IMR-90 (cell line): ENCODE data around the gene EPAS1. TPM values are rescaled to one million over a fixed set of nuclear protein-coding genes. Genes with fewer than 3 reads are reported as not detected.

Experiments used
- ATAC-seq: fragments of 200-7000 bp; cut with Tn5 transposase; 2 replicates; pipeline ENCODE4 v1.9.1; 2020; ENCODE audit warnings: low read depth, mild to moderate bottlenecking, moderate library complexity
- BruUV-seq: library from RNA; stranded (reverse); fragments of 400-500 nt; replicated peaks from 2 replicates; lab custom pipeline; 2021; lab: Mats Ljungman, UMichigan
- CTCF ChIA-PET: fragments of 300-600 bp; formaldehyde crosslinking; extraction: SDS; loops from one replicate; lab custom pipeline; 2021; ENCODE audit warnings: antibody characterized with exemption; lab: Yijun Ruan, JAX
- POLR2A ChIA-PET: fragments of 300-600 bp; sonication (Branson Sonifier 250); formaldehyde crosslinking; loops from one replicate; lab custom pipeline; 2022; ENCODE audit warnings: antibody characterized with exemption; ENCODE audit not compliant: unreplicated experiment; lab: Charles Lee
- DNase-seq: peaks from one replicate; pipeline ENCODE4 v3.0.0; 2013
- H2AFZ ChIP-seq: replicated peaks from 2 replicates; pipeline ENCODE3; 2013; ENCODE audit warnings: low read length, mild to moderate bottlenecking; ENCODE audit not compliant: poor library complexity
- H2AK5ac ChIP-seq: 2 replicates; pipeline ENCODE4 v1.6.1; 2013; ENCODE audit warnings: low read depth, low read length, inconsistent platforms
- H2AK9ac ChIP-seq: replicated peaks from 2 replicates; pipeline ENCODE3; 2013; ENCODE audit warnings: mild to moderate bottlenecking, low read depth, low read length, moderate library complexity; ENCODE audit not compliant: poor library complexity
- H2BK120ac ChIP-seq: 2 replicates; pipeline ENCODE4 v1.6.1; 2013; ENCODE audit warnings: low read depth, low read length, inconsistent platforms
- H2BK15ac ChIP-seq: 3 replicates; pipeline ENCODE4 v1.6.1; 2013; ENCODE audit warnings: low read depth, low read length, inconsistent platforms
- H2BK20ac ChIP-seq: 2 replicates; pipeline ENCODE4 v1.6.1; 2013; ENCODE audit warnings: low read depth, mild to moderate bottlenecking, inconsistent platforms, low read length, moderate library complexity
- H2BK5ac ChIP-seq: 2 replicates; pipeline ENCODE4 v1.6.1; 2013; ENCODE audit warnings: mild to moderate bottlenecking, low read depth, low read length, inconsistent platforms; ENCODE audit not compliant: poor library complexity, severe bottlenecking
- H3K14ac ChIP-seq: replicated peaks from 2 replicates; pipeline ENCODE4 v1.6.1; 2013; ENCODE audit warnings: low read depth, low read length, inconsistent platforms
- H3K18ac ChIP-seq: 2 replicates; pipeline ENCODE4 v1.6.1; 2013; ENCODE audit warnings: low read depth, low read length, control low read depth
- H3K23ac ChIP-seq: 2 replicates; pipeline ENCODE4 v1.6.1; 2013; ENCODE audit warnings: low read depth, low read length, inconsistent platforms
- H3K27ac ChIP-seq: 2 replicates; pipeline ENCODE4 v1.5.1; 2013; ENCODE audit warnings: mild to moderate bottlenecking, control low read depth, low read length; ENCODE audit not compliant: insufficient read depth
- H3K27me3 ChIP-seq: 2 replicates; pipeline ENCODE4 v1.6.1; 2013; ENCODE audit warnings: low read length; ENCODE audit not compliant: control insufficient read depth, insufficient read depth
- H3K36me3 ChIP-seq: 2 replicates; pipeline ENCODE4 v1.6.1; 2013; ENCODE audit warnings: low read length, mixed read lengths; ENCODE audit not compliant: control insufficient read depth, insufficient read depth
- H3K4ac ChIP-seq: 2 replicates; pipeline ENCODE4 v1.6.1; 2013; ENCODE audit warnings: low read depth, low read length, inconsistent platforms
- H3K4me1 ChIP-seq: 2 replicates; pipeline ENCODE4 v1.6.1; 2013; ENCODE audit warnings: low read length, mixed read lengths; ENCODE audit not compliant: control insufficient read depth, insufficient read depth
- H3K4me2 ChIP-seq: 2 replicates; pipeline ENCODE4 v1.6.1; 2013; ENCODE audit warnings: low read depth, mild to moderate bottlenecking, control low read depth, low read length, moderate library complexity
- H3K4me3 ChIP-seq: 2 replicates; pipeline ENCODE4 v1.5.1; 2013; ENCODE audit warnings: low read depth, mild to moderate bottlenecking, control low read depth, low read length, moderate library complexity; ENCODE audit not compliant: insufficient read depth
- H3K56ac ChIP-seq: 2 replicates; pipeline ENCODE4 v1.6.1; 2013; ENCODE audit warnings: low read length, inconsistent platforms; ENCODE audit not compliant: insufficient read depth; ENCODE audit errors: extremely low read depth
- H3K79me1 ChIP-seq, 2 experiments: 2 replicates each; pipeline ENCODE4 v1.6.1; 2013; ENCODE audit warnings: low read length in 2 of 2, inconsistent platforms in 1 of 2, low read depth in 1 of 2
- H3K9ac ChIP-seq: 2 replicates; pipeline ENCODE4 v1.6.1; 2013; ENCODE audit warnings: low read depth, low read length, control low read depth
- H3K9me1 ChIP-seq: 2 replicates; pipeline ENCODE4 v1.6.1; 2013; ENCODE audit warnings: low read length, inconsistent platforms; ENCODE audit not compliant: insufficient read depth
- H3K9me3 ChIP-seq: 2 replicates; pipeline ENCODE4 v1.6.1; 2013; ENCODE audit warnings: low read length; ENCODE audit not compliant: control insufficient read depth, insufficient read depth
- H4K20me1 ChIP-seq: 2 replicates; pipeline ENCODE4 v1.6.1; 2013; ENCODE audit warnings: low read length, inconsistent platforms; ENCODE audit not compliant: insufficient read depth
- H4K5ac ChIP-seq: 2 replicates; pipeline ENCODE4 v1.6.1; 2013; ENCODE audit warnings: mild to moderate bottlenecking, low read depth, low read length, control low read depth
- H4K8ac ChIP-seq, 2 experiments: 2 replicates each; pipeline ENCODE4 v1.6.1; 2013; ENCODE audit warnings: low read depth in 2 of 2, low read length in 2 of 2, control low read depth in 1 of 2, inconsistent platforms in 1 of 2
- H4K91ac ChIP-seq: 2 replicates; pipeline ENCODE4 v1.6.1; 2013; ENCODE audit warnings: low read depth, low read length, inconsistent platforms; ENCODE audit not compliant: insufficient read depth
- BHLHE40 ChIP-seq: fragments of 150-350 bp; IDR thresholded peaks from 2 replicates; pipeline ENCODE4 v1.6.1; 2016; ENCODE audit warnings: mild to moderate bottlenecking, low read depth, low read length
- POLR2A ChIP-seq: IDR thresholded peaks from 2 replicates; pipeline ENCODE4 v1.6.1; 2012; ENCODE audit warnings: mild to moderate bottlenecking, low read depth, low read length
- RCOR1 ChIP-seq: IDR thresholded peaks from 2 replicates; pipeline ENCODE4 v1.6.1; 2012; ENCODE audit warnings: mild to moderate bottlenecking, low read length, improper control_type of control experiment; ENCODE audit not compliant: insufficient replicate concordance
- RFX5 ChIP-seq: IDR thresholded peaks from 2 replicates; pipeline ENCODE4 v1.8.0; 2012; ENCODE audit warnings: low read depth, mild to moderate bottlenecking, low read length, moderate library complexity
- WGBS, 2 experiments: methylation state at CpG; one replicate each; pipeline versions ENCODE4 v1.1.5 to v1.1.7; 2013; ENCODE audit warnings: missing lambda C conversion rate in 2 of 2; ENCODE audit not compliant: insufficient read length in 1 of 2; ENCODE audit errors: extremely low coverage in 2 of 2; 5-methylcytosine and 5-hydroxymethylcytosine counted together
- dilution Hi-C: fragments of 300-500 bp; cut with HindIII; formaldehyde crosslinking; loops from one replicate; pipeline ENCODE4 v1.14.3; 2018; ENCODE audit warnings: low sequenced_read_pairs; ENCODE audit not compliant: unreplicated experiment
- in situ Hi-C: fragments of 300-500 bp; cut with MboI; formaldehyde crosslinking; loops from 3 replicates; pipeline ENCODE4 v1.14.3; 2019; ENCODE audit warnings: low sequenced_read_pairs, inconsistent platforms, mixed read lengths
- intact Hi-C: fragments of 100-400 bp; cut with micrococcal nuclease; formaldehyde crosslinking; loops from 2 replicates; pipeline ENCODE4 v1.10.0; 2022
- polyA plus RNA-seq, 3 experiments: library from polyadenylated mRNA; depleted of rRNA; stranded (reverse); fragments of >200 nt; gene quantifications; 2 replicates each; pipeline ENCODE4 v1.2.3, GENCODE V29; 2012; ENCODE audit warnings: low replicate concordance in 1 of 3
- total RNA-seq: library from RNA; depleted of rRNA; stranded (reverse); fragments of >200 nt; gene quantifications from 2 replicates; pipeline ENCODE4 v1.2.3, GENCODE V29; 2012
- TF ChIP-seq, protein P1 (sequence below): fragments of 150-350 bp; IDR thresholded peaks from 2 replicates; pipeline ENCODE4 v1.6.1; 2016; ENCODE audit warnings: low read depth, mild to moderate bottlenecking, low read length, moderate library complexity, borderline replicate concordance

EPAS1 gene
- total and polyA plus RNA-seq, 2 of the 4 experiments (the other 2 are of a cell fraction) = 40.7 to 120 TPM

DNA sequence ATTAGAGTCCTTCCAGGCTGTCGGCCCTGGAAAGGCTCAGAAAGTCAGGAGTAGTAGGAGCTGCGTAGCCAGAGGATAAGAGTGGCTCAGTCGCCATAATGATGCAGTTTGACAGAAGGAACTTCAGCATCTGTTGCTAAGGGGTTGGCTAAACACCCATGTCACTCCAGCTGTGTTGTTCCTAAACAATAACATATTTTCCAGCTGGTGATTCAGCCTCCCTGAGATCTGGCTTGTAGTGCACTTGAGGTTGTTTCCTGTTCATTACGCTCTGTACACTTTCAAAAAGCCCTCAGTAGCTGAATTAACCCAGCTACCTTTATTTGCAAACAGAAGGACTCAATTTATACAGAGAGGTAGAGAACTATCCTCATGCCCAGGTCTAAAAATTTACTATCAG lies 39.7 kb upstream of the EPAS1 start:
- Histone ChIP-seq H2BK120ac (no peak overlapping the region), H3K4ac (no peak overlapping the region), H4K20me1 (no peaks in the 10 kb centered on the region), H3K4me3 (no peak overlapping the region), H2AFZ (peak overlapping the region; percentile 24), H2BK20ac (no peak overlapping the region), H3K9ac (no peak overlapping the region), H2AK9ac (no peak overlapping the region), H3K4me2 (no peak overlapping the region), H4K91ac (no peak overlapping the region), H3K18ac (no peak overlapping the region), H3K27ac (no peak overlapping the region), H3K9me3 (peaks cover 2% of the 10 kb centered on the region; the same call in 1 of the 2 replicates), H2BK5ac (no peak overlapping the region), H3K56ac (no peak overlapping the region), H3K23ac (no peak overlapping the region), H4K8ac (no peak overlapping the region), H3K27me3 (peaks cover 16% of the 10 kb centered on the region), H3K4me1 (peaks cover 7% of the 10 kb centered on the region; the same call in 1 of the 2 replicates), H4K5ac (no peak overlapping the region), H3K79me1 (no peaks in the 10 kb centered on the region), H3K14ac (no peak overlapping the region), H3K36me3 (no peaks in the 10 kb centered on the region), H3K9me1 (0 out of 2 replicates have a peak, but pooled peaks cover 2% of the 10 kb centered on the region), H2BK15ac (no peak overlapping the region), H2AK5ac (no peak overlapping the region)
- no peak for TF ChIP-seq BHLHE40
- TF ChIP-seq RCOR1 = no peak
- no peak for TF ChIP-seq POLR2A
- TF ChIP-seq, protein P1, sequence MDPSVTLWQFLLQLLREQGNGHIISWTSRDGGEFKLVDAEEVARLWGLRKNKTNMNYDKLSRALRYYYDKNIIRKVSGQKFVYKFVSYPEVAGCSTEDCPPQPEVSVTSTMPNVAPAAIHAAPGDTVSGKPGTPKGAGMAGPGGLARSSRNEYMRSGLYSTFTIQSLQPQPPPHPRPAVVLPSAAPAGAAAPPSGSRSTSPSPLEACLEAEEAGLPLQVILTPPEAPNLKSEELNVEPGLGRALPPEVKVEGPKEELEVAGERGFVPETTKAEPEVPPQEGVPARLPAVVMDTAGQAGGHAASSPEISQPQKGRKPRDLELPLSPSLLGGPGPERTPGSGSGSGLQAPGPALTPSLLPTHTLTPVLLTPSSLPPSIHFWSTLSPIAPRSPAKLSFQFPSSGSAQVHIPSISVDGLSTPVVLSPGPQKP = no peak
- no peak for TF ChIP-seq RFX5
- ChIA-PET CTCF (no interaction called here), POLR2A (no interaction called here)
- DNase-seq = peak; percentile 78
- BruUV-seq = no TSS peak
- intact Hi-C loops = no loop called here
- ATAC-seq = peak; percentile 92
- WGBS, 2 experiments = no CpG with 5 or more reads among the region's 4 CpGs
- dilution Hi-C loops = no loop called here
- in situ Hi-C loops = no loop called here
